ENCODE results near the gene CDH13. TPM values are rescaled to one million over a fixed set of nuclear protein-coding genes. Genes with fewer than 3 reads are reported as not detected.

CDH13 gene
- total RNA-seq, 1 experiment from 2014 or later = 2.1 TPM

DNA sequence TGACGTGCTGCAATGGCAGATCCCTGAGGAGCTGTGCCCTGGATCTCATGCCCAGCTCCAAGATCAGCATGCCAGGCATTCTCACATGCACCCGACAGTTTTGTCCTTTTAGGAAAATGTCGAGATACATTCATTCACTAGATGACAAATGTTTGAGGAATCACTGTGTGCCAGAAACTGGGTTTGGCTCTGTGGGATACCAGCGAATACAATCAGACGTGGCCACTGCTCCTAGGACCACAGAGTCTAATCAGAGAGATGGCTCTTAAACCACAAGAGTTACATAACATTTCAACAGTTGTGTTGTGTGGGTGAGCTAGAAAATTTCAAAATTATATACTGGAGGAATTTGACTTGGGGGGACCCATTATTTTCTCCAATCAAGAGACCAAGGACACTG is 579.7 kb downstream of the CDH13 start:
- intact Hi-C loops (cut with micrococcal nuclease; ENCODE audit: unreplicated experiment) = no loop called here
- Histone ChIP-seq H3K27me3 (replicated peaks; ENCODE audit: insufficient read depth, low read depth, low read length, poor library complexity) (peaks cover 3% of the 10 kb centered on the region), H3K4me1 (ENCODE audit: insufficient read depth, low read length, poor library complexity, severe bottlenecking) (no peaks in the 10 kb centered on the region), H3K27ac (ENCODE audit: low read depth, low read length, poor library complexity, severe bottlenecking) (no peak overlapping the region), H3K9me3 (ENCODE audit: low read depth, low read length, poor library complexity, severe bottlenecking) (no peaks in the 10 kb centered on the region), H3K4me3 (ENCODE audit: low read depth, low read length, poor library complexity, severe bottlenecking) (no peak overlapping the region), H3K36me3 (ENCODE audit: insufficient read depth, low read length, poor library complexity, severe bottlenecking) (no peaks in the 10 kb centered on the region)
- BruUV-seq (replicated peaks) = no TSS peak
- CTCF ChIA-PET = no interaction called here
- POLR2A ChIA-PET (ENCODE audit: low non-redundant PET) = interaction anchor here (0.5 kb wide), 1 partner anchor 8 kb away, joined by 9 read pairs; no protein-coding TSS in a partner anchor
- no peak for TF ChIP-seq EZH2 (IDR thresholded peaks at IDR 0.05; ENCODE audit: borderline replicate concordance, low read depth, low read length, poor library complexity, severe bottlenecking)
- TF ChIP-seq, protein P1, sequence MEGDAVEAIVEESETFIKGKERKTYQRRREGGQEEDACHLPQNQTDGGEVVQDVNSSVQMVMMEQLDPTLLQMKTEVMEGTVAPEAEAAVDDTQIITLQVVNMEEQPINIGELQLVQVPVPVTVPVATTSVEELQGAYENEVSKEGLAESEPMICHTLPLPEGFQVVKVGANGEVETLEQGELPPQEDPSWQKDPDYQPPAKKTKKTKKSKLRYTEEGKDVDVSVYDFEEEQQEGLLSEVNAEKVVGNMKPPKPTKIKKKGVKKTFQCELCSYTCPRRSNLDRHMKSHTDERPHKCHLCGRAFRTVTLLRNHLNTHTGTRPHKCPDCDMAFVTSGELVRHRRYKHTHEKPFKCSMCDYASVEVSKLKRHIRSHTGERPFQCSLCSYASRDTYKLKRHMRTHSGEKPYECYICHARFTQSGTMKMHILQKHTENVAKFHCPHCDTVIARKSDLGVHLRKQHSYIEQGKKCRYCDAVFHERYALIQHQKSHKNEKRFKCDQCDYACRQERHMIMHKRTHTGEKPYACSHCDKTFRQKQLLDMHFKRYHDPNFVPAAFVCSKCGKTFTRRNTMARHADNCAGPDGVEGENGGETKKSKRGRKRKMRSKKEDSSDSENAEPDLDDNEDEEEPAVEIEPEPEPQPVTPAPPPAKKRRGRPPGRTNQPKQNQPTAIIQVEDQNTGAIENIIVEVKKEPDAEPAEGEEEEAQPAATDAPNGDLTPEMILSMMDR (conservative IDR thresholded peaks at IDR 0.05; ENCODE audit: low read depth, low read length) = no peak
- DNase-seq (ENCODE audit: low spot score) = no peak

DNA sequence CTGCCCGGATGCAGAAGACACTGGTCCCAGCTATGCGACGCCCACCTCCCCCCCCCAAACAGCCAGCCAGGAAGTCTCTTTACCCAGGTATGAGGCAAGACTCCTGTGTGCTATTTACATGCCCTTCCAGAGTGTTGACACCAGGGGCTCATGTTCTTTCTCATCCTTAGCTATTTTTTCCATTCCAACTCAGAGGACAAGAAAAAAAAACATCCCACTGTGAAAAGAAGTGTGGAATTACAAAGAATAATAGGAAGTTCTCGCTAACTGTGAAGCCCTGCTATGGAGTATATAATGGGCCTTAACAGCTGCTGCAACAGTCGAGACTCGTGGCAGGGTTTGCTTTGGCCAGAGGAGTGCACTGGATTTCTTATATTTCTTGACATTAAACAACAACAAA is 584.9 kb downstream of the CDH13 start:
- H3K27ac ChIP-seq (ENCODE audit: low read depth, low read length, poor library complexity, severe bottlenecking) = no peak overlapping the region
- H3K4me3 ChIP-seq (ENCODE audit: low read depth, low read length, poor library complexity, severe bottlenecking) = no peak overlapping the region
- H3K9me3 ChIP-seq (ENCODE audit: low read depth, low read length, poor library complexity, severe bottlenecking) = no peaks in the 10 kb centered on the region
- TF ChIP-seq EZH2 (IDR thresholded peaks at IDR 0.05; ENCODE audit: borderline replicate concordance, low read depth, low read length, poor library complexity, severe bottlenecking) = no peak
- TF ChIP-seq, protein P1 (conservative IDR thresholded peaks at IDR 0.05; ENCODE audit: low read depth, low read length) = no peak
- no TSS peak for BruUV-seq (replicated peaks)
- CTCF ChIA-PET = no interaction called here
- POLR2A ChIA-PET (ENCODE audit: low non-redundant PET) = no interaction called here
- intact Hi-C loops (cut with micrococcal nuclease; ENCODE audit: unreplicated experiment) = loop anchor here (10.0 kb wide), 1 partner anchor 947 kb away; no protein-coding TSS in a partner anchor
- no peak for DNase-seq (ENCODE audit: low spot score)
- no peaks in the 10 kb centered on the region for H3K4me1 ChIP-seq (ENCODE audit: insufficient read depth, low read length, poor library complexity, severe bottlenecking)
- H3K36me3 ChIP-seq (ENCODE audit: insufficient read depth, low read length, poor library complexity, severe bottlenecking) = no peaks in the 10 kb centered on the region
- peaks cover 3% of the 10 kb centered on the region for H3K27me3 ChIP-seq (replicated peaks; ENCODE audit: insufficient read depth, low read depth, low read length, poor library complexity)

DNA sequence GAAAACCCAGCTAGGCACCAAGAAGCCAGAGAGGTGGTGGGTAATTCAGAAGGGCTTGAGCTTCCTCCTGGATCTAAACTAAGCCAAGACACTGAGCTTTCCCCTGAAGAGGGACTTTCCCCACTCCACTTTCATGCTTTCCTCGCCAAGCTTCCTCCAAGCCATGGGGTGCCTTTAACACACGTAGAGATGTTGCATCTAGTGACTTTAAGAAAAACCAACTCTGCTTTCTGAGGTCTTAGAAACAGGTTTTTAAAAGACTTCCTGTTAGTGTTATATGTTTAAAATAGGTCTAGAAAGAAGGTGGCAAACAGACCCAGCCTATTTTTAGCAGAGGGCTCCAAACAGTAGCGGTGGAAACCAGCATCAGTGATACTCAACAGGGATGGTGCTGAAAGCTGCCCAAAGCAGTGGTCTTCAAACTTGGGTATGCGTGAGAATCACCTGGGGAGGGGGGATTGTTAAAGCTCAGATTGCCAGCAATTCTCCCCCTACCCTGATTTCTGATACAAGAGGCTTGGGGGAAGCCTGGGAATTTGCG is 585.6 kb downstream of the CDH13 start:
- Histone ChIP-seq H3K4me1 (ENCODE audit: insufficient read depth, low read length, poor library complexity, severe bottlenecking) (no peaks in the 10 kb centered on the region), H3K9me3 (ENCODE audit: low read depth, low read length, poor library complexity, severe bottlenecking) (no peaks in the 10 kb centered on the region), H3K27me3 (replicated peaks; ENCODE audit: insufficient read depth, low read depth, low read length, poor library complexity) (no peaks in the 10 kb centered on the region), H3K27ac (ENCODE audit: low read depth, low read length, poor library complexity, severe bottlenecking) (no peak overlapping the region), H3K36me3 (ENCODE audit: insufficient read depth, low read length, poor library complexity, severe bottlenecking) (no peaks in the 10 kb centered on the region), H3K4me3 (ENCODE audit: low read depth, low read length, poor library complexity, severe bottlenecking) (no peak overlapping the region)
- intact Hi-C loops (cut with micrococcal nuclease; ENCODE audit: unreplicated experiment) = loop anchor here (10.0 kb wide), 1 partner anchor 948 kb away; no protein-coding TSS in a partner anchor
- ChIA-PET CTCF (no interaction called here), POLR2A (ENCODE audit: low non-redundant PET) (no interaction called here)
- TF ChIP-seq EZH2 (IDR thresholded peaks at IDR 0.05; ENCODE audit: borderline replicate concordance, low read depth, low read length, poor library complexity, severe bottlenecking) = no peak
- TF ChIP-seq, protein P1 (conservative IDR thresholded peaks at IDR 0.05; ENCODE audit: low read depth, low read length) = no peak
- DNase-seq (ENCODE audit: low spot score) = no peak
- BruUV-seq (replicated peaks) = no TSS peak

All from A673 (cell line).